ENCODE results near the gene KLF6.

GRCh38 chr10:3773460-3774017 is 11.5 kb downstream of the KLF6 start:
- TF ChIP-seq POLR2A (IDR thresholded peaks at IDR 0.05; ENCODE audit: low read depth, low read length) (no peak; the same call in none of the 2 replicates), RAD21 (IDR thresholded peaks at IDR 0.05; ENCODE audit: low read length) (no peak; the same call in 1 of the 2 replicates)
- TF ChIP-seq, protein P1, sequence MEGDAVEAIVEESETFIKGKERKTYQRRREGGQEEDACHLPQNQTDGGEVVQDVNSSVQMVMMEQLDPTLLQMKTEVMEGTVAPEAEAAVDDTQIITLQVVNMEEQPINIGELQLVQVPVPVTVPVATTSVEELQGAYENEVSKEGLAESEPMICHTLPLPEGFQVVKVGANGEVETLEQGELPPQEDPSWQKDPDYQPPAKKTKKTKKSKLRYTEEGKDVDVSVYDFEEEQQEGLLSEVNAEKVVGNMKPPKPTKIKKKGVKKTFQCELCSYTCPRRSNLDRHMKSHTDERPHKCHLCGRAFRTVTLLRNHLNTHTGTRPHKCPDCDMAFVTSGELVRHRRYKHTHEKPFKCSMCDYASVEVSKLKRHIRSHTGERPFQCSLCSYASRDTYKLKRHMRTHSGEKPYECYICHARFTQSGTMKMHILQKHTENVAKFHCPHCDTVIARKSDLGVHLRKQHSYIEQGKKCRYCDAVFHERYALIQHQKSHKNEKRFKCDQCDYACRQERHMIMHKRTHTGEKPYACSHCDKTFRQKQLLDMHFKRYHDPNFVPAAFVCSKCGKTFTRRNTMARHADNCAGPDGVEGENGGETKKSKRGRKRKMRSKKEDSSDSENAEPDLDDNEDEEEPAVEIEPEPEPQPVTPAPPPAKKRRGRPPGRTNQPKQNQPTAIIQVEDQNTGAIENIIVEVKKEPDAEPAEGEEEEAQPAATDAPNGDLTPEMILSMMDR (conservative IDR thresholded peaks at IDR 0.05; ENCODE audit: low read depth, low read length), result no peak
